Epithelial cell of esophagus (primary cell): ENCODE results near the gene BOK.

ENCODE experiments used
- DNase-seq: peaks from one replicate; pipeline ENCODE4 v3.0.0; 2010; ENCODE audit warnings: low read depth
- H3K4me3 ChIP-seq: 2 replicates; pipeline ENCODE4 v1.5.1; 2011; ENCODE audit warnings: mild to moderate bottlenecking, low read length, control low read depth
- CTCF ChIP-seq: IDR thresholded peaks from 2 replicates; pipeline ENCODE4 v1.5.1; 2011; ENCODE audit warnings: low read depth, mild to moderate bottlenecking, low read length, control low read depth, inconsistent platforms; ENCODE audit not compliant: insufficient read depth; ENCODE audit errors: missing control alignments

The BOK gene

GRCh38 chr2:241558532-241559322, at the start of gene BOK:
BOK (plus strand) TSS chr2:241558745; CDS start chr2:241559484, 739 bp downstream.
- H3K4me3 ChIP-seq, result peak within 1 kb of the TSS; percentile 58
- DNase-seq, result peak; percentile 85
- TF ChIP-seq CTCF, result no peak

- peak overlapping the region; percentile 88 for H3K4me3 ChIP-seq
- TF ChIP-seq CTCF, result no peak
- no peak for DNase-seq
Measured at GRCh38 chr2:241509155-241509784, 49.3 kb upstream of the BOK start.

- DNase-seq, result no peak
- no peak overlapping the region for H3K4me3 ChIP-seq
- TF ChIP-seq CTCF, result no peak
Measured at GRCh38 chr2:241511091-241511741, 47.3 kb upstream of the BOK start.

GRCh38 chr2:241514553-241514952, 44.0 kb upstream of the BOK start:
- H3K4me3 ChIP-seq, result no peak overlapping the region
- no peak for DNase-seq
- TF ChIP-seq CTCF, result no peak

- no peak for DNase-seq
- H3K4me3 ChIP-seq, result no peak overlapping the region
- no peak for TF ChIP-seq CTCF
Measured at GRCh38 chr2:241514986-241515737, 43.4 kb upstream of the BOK start.

- TF ChIP-seq CTCF, result no peak
- no peak for DNase-seq
- H3K4me3 ChIP-seq, result no peak overlapping the region
Measured at GRCh38 chr2:241516520-241516965, 42.0 kb upstream of the BOK start.
